HuH-7.5 (cell line): ENCODE data around the gene HS3ST5.
"Not testable (repeated sequence)": the region's sequence is repeated elsewhere in the genome, so short reads cannot be mapped to it uniquely, and the experiment has no call there.

ENCODE experiments used
- DNase-seq: peaks from one replicate; pipeline ENCODE4 v3.0.0; 2011; ENCODE audit warnings: low spot score

HS3ST5 gene

GRCh38 chr6:114334237-114334636 lies 8.6 kb downstream of the HS3ST5 start:
- DNase-seq: no peak

GRCh38 chr6:114327074-114327473 lies 15.7 kb downstream of the HS3ST5 start:
- DNase-seq: no peak

- DNase-seq: no peak
Observed at GRCh38 chr6:114323784-114324183, 19.0 kb downstream of the HS3ST5 start.

- no peak for DNase-seq
Observed at GRCh38 chr6:114319749-114320148, 23.1 kb downstream of the HS3ST5 start.

- no peak for DNase-seq
Observed at GRCh38 chr6:114315831-114316595, 26.8 kb downstream of the HS3ST5 start.

- not testable (repeated sequence) for DNase-seq
Observed at GRCh38 chr6:114313816-114314215, 29.0 kb downstream of the HS3ST5 start.

- no peak for DNase-seq
Observed at GRCh38 chr6:114312931-114313330, 29.9 kb downstream of the HS3ST5 start.

- no peak for DNase-seq
Observed at GRCh38 chr6:114310053-114310452, 32.8 kb downstream of the HS3ST5 start.

GRCh38 chr6:114304304-114304887 lies 38.4 kb downstream of the HS3ST5 start:
- DNase-seq: no peak

- no peak for DNase-seq
Observed at GRCh38 chr6:114301596-114302219, 41.1 kb downstream of the HS3ST5 start.

- DNase-seq: no peak
Observed at GRCh38 chr6:114297135-114297534, 45.7 kb downstream of the HS3ST5 start.

GRCh38 chr6:114292431-114292830 lies 50.4 kb downstream of the HS3ST5 start:
- DNase-seq: no peak

- DNase-seq: no peak
Observed at GRCh38 chr6:114291428-114291827, 51.4 kb downstream of the HS3ST5 start.

- DNase-seq: no peak
Observed at GRCh38 chr6:114290864-114291263, 52.0 kb downstream of the HS3ST5 start.

- DNase-seq: no peak
Observed at GRCh38 chr6:114288701-114289495, 53.9 kb downstream of the HS3ST5 start.

- no peak for DNase-seq
Observed at GRCh38 chr6:114287461-114287860, 55.4 kb downstream of the HS3ST5 start.

GRCh38 chr6:114286211-114286610 lies 56.6 kb downstream of the HS3ST5 start:
- DNase-seq: no peak

GRCh38 chr6:114284281-114284680 lies 58.5 kb downstream of the HS3ST5 start:
- DNase-seq: no peak

GRCh38 chr6:114282292-114282691 lies 60.5 kb downstream of the HS3ST5 start:
- DNase-seq: no peak

GRCh38 chr6:114281496-114281895 lies 61.3 kb downstream of the HS3ST5 start:
- no peak for DNase-seq

GRCh38 chr6:114280239-114280982 lies 62.4 kb downstream of the HS3ST5 start:
- DNase-seq: no peak

- DNase-seq: no peak
Observed at GRCh38 chr6:114277220-114277619, 65.6 kb downstream of the HS3ST5 start.
